GM21447 (cell line): ENCODE data around the gene PLXND1.
"Not testable (repeated sequence)": the region's sequence is repeated elsewhere in the genome, so short reads cannot be mapped to it uniquely, and the experiment has no call there.

Source experiments
- ATAC-seq: cut with Tn5 transposase; IDR thresholded peaks from one replicate; pipeline ENCODE4 v1.9.1; 2021; ENCODE audit not compliant: unreplicated experiment

The PLXND1 gene

DNA sequence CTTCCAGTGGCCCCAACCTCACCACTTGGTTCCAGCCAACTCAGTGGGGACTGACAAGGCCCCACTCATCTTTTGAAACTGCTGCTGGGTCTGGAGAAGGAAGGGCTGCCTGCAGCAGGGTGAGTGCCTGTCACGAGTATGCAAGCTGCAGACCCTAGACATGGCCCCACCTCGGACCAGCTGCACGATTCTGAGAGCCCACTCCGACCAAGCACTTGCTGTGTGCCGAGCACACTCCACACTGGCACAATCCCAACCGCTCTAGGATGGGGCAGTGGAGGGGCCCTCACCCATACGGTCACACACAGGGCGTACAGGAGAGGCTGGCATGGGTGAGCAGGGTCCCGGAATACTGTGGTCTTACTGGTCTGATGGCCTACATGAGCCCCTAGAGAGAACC, 8.0 kb upstream of the PLXND1 start:
- ATAC-seq, result no peak

DNA sequence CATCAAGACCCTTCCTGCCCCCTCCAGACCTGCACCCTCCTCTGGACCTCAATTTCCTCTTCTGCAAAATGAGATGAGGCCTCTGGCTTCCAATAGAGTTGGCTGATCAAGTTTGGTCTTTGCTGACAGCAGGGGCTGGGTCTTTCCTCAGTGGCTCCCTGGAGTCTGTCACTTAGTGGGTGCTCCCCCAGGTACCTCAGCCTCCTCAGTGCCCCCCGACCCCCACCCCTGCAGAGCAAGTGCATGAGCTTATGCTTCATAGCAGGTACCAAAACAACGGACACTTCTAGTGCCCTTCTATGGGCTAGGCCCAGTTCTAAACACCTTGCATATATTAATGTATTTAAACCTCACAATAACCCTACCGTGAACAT, 6.9 kb upstream of the PLXND1 start:
- ATAC-seq, result no peak

DNA sequence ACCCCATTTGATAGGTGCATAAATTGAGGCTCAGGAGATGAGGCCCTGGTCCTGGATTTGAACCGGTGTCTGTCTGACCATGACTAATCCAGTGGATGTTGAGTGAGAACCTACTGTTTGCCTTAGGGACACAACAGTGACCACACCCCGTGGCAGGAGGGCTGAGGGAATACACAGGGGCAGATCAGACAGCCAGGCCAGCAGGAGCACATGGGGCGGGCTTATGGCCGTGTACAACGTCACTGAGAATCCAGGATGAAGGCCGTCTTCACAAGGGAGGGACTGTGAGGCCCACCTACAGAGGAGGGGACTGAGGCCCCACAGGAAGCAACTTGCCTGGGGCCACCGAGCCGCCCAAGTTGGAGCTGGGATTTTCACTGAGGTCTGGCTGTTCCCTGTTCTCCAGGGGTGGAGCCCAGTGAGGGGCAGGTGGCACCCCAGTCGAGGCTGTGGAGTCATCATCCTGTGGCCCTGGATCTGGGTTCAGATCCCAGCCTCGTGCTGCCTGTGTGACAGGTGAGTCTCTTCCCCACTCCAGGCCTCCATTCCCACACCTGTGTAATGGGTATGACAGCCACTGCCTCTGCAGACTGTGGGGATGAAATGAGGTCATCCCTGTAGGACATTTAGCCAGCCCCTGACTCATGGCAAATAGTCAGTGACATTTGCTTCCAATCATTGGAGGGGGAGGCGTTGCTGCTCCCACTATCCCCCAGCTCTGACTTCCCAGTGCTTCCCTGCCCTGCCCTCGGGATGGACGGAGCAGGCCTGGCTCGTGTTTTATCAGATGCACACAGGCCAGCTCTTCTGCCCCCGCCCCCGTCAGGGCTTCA, 6.3 kb upstream of the PLXND1 start:
- no peak for ATAC-seq

DNA sequence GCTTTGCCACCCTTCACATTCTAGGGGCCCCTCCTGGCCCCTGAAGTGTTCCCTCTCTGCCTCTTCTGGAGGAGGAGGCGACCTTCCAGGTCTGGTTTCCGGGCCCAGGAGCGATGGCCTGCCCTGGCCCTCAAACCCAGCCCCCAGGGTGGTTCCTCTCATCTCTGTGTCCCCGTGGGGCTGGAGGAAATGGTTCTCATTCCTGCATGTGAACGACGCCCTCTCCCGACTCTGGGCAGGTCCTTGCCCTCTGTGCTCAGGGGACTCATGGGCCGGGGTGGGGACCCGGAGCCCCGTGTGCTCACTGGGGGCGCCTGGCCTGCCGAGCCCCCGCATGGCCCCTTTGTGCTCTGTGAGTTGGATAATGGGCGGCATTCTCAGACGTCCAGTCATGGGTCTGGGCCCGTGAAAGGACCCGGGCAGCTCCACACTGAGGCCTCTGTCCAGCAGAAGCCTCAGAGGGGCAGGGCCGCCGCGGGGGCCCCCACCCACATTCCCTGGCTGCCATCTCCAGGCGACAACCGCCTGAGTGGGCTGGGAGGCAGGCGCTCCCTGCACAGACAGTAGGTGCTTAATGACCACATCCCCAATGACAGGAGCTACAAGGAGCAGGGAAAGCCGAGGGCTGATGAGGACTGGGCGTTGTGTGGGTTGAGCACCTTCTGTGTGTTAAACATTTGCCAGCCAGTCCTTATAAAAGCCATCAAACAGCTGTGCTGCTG, 5.5 kb upstream of the PLXND1 start:
- ATAC-seq, result no peak

DNA sequence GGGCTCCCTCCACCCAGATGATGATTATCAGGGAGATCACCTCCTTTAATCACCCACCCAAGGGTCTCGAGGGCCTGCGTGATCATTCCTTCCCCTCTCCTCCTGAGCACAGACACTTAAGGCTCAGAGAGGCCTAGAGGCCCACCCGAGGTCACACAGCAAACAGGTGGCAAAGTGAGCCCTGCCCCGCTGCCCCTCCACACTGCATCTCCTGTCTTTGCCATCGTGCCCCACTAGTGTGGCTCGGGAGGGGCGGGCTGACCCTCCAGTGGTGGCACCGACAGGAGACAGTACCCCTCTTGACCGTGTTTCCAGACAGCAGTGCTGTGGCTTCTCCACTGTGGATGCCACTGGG, 4.9 kb upstream of the PLXND1 start:
- no peak for ATAC-seq

DNA sequence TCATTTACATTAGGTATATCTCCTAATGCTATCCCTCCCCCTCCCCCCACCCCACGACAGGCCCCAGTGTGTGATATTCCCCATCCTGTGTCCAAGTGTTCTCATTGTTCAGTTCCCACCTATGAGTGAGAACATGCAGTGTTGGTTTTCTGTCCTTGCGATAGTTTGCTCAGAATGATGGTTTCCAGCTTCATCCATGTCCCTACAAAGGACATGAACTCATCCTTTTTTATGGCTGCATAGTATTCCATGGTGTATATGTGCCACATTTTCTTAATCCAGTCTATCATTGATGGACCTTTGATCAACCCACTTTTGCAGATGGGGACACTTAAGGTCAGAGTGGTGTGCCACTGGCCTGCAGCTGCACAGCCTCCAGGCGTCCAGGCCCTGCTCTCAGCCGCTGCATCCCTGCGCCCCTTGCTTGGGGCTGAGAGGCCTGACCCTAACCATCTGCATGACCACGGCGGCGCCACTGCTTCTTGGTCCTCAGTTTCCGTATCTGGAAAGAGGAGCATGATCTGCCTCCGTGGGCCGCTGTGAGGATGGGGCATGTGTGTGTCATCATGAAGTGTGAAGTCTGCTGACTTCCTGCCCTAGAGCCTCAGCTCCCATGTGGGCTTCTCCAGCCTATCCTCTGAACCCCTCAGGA, 4.4 kb upstream of the PLXND1 start:
- not testable (repeated sequence) for ATAC-seq

DNA sequence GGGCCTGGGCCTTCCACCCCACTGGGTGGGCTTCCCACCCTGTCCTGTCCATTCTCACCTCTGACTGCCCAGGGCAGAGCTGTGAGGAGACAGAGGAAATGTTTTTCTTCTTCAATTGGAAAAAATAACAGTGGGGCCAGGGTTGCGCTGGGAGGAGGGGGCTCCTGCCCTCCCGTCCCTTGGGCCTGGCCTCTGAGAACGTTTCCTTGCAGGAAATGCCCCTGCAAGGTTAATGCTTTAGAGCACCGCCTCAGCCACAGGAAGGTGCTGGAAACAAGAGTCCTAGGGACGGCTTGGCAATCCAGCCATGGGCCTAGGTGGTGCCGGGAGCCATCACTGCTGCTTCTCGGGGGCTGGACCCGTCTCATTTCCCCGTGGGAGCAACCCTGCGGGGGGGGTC, 3.8 kb upstream of the PLXND1 start:
- no peak for ATAC-seq

DNA sequence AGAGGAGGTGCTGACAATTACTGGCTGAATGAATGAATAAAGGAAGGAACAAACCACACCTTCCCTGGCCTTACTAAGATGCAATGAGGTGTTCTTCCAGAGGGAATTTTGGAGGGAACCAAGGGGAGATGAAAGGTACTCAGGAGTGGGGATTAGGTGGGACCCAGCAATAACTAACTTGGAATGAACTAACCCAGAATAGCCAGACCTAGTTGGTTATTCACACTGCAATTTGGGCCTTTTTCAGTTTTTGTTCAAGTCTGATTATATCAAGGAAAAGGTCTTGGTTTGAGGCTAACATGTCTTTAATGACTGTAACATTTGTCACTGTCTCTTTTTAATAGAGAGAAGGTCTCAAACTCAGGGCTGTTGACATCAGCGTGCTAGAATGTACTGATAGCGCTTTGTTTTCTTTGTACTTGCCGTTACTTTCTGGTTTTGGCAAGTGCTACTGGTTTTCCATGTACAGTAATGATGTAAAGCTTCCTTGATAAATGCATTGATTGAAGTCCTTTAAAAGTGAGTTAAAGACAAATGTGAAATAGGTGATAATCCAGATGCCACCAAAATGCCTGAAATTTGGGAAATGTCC, 3.2 kb upstream of the PLXND1 start:
- ATAC-seq, result no peak

DNA sequence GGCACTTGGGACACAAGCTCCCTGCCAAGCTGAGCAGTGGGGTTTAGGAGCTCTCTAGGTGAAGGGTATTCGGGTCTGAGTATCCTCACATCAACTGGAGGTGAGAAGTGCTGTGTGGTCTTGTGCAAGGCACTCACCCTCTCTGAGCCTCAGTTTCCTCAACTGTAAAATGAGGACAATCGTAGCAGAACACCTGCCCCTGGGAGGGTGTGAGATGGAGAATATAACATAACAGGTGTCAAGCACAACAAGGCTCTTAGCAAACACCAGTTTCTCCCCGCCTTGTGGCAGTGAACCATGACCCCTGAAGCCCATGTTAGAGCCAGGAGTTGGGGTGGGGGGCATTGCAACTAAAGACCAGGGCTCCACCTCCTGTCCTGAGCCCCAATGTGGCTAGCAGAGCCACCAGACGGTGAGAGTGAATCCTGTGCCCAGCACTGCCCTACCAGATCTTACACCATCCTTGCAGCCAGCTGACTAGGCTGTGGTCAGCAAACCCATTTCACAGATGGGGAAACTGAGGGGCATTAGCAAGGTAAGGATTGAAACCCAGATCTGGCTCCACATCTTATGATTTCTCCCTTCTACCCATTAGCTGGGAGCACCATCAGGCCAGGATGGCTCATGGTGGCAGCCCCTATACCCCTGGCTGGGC, 2.6 kb upstream of the PLXND1 start:
- no peak for ATAC-seq

DNA sequence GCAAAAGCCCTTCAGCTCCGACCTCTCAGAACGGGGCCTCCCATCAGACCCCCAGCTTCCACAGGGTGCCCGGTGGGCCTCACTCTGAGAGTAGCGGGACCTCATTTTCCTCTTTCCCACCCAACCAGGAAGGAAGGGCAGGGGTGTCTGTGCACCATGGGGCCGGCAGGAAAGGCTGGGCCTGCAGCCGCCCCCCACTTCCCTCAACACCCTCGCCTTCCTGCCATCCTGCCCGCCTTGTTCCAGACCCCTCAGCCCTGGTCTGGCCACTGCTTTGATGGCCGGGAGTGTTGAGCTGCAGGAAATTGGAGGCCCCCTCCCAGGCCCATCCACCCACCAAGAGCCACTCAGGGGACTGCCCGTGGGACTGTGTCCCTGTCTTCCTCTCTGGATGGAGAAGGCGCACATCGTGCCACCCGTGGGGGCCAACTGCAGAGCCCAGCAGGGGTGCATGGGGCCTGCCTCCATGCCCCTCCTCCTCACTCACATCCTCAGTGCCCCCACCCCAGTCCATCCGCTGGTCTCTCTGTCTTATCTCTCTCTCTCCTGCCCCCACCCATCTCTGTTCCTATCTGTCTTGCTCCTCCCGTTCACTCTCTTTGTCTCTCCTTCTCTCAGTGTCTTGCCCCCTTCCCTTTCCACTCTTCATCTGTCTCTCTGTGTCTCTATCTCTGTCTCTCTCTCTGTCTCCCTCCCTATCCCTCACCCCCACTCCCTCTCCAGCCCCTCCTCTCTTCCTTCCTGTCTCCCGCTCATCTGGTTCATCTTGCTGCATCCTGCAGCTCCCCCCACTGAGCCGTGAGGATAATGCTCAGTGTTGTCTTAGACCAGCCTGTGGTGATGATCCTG, 1.8 kb upstream of the PLXND1 start:
- no peak for ATAC-seq

DNA sequence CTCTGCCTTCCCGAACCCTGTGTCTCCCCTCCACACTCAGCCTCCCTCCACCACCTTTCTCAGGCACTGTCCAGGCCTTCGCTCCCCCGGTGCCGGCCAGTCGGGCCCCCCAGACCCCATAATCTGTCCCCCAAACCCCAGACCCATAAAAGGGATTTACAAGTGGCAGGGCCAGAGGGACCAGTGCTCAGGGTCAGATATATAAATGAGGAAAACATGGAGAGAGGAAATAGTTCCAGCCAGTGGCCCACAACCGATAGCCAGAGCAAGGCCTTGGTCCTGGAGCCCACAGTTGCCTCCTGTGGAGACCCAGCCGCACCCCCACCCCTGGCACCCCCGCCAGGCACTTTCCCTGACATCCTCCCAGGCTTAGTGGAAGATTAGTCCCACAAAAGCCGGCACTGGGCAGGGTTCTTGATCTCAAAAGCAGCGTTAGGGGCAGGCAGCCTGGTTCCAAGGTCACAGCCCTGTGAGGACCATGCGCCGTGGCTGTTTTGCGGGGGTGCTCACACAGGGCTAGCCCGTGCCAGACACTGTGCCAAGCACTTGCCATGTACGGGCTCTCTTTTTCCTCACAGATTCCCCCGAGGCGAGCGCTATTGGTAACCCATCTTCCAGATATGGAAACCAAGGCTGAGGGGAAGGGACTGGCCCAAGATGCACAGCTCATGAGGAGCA, 1.1 kb upstream of the PLXND1 start:
- ATAC-seq, result no peak

DNA sequence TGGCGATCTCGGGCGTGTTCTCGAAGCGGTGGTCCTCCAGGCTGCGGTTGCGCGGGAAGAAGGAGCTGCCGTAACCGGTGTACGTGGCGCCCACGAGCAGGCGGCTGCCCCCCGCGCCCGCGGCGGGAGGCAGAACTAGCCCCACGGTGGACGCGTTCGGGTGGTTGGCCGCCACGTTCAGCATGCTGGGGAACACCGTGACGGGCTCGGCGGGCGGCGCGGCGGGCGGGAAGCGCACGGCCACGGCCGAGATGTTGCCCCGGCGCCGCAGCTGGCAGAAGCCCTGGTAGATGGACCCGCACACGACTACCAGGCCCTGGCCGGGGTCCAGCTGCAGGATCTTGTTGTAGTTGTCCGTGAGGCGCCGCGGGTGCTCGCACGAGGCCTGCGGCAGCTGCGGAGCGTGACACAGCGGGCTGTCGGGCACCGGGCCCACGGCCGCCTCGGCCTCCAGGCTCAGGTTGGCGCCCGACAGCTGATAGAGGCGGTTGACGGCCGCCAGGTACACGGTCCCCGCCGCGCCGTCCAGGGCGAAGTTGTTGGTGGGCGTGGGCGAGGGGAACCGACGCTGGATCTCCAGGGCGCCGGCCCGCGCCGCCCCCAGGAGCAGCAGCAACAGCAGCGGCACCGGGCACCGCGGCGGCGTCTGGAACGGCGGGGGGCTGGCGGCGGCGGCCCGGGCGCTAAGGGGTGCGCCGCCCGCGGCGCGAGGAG, 397 bp downstream of the PLXND1 start:
- no peak for ATAC-seq

DNA sequence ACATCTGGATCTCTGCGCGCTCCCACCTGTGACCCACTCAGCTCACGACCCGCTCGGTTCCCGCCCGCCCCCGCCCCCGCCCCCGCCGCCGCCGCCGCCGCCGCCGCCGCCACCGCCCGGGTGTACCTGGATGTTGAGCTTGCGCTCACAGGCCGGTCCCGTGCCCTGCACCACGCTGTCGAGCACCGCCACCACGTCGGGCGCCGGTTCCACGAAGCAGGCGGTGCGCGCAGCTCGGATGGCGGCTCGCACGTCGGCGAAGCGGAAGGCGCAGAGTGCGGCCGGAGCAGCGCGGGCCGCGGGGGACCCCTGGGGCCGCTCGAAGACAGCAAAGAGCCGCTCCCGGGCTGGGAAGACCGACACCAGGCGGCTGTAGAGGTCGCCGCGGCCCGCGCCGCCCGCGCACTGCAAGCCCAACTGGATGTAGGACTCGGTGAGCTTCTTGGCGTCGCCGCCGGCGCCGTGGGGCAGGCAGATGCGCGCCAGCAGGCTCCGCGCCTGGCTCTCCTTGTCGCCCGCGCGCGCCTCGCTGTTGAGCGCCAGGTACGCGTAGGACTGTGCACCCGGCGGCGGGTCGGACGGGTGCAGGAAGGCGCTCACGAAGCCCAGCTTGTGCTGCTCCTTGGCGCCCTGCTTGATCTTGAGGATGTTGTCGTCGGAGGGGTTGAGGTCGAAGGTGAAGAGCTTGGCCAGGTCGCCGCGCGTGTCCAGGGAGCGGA, 1.1 kb downstream of the PLXND1 start:
- no peak for ATAC-seq

DNA sequence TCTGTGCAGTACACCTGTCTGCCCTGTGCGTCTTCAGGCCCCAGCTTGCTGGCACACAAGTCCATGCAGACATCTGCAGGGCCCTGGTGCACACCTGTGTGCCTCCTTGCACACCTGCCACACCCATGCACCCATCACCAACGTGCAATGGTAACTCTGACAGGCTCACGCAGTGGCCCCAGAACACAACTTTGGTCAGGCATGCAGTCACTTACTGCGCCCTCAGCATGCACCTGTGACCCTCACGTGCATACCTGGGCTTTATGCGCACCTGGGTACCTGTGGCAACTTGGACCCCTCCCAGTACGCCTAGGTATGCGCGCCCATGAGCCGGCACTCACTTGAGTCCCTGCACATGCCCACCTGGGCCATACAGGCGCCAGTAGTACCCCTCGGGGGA, 1.7 kb downstream of the PLXND1 start:
- no peak for ATAC-seq

DNA sequence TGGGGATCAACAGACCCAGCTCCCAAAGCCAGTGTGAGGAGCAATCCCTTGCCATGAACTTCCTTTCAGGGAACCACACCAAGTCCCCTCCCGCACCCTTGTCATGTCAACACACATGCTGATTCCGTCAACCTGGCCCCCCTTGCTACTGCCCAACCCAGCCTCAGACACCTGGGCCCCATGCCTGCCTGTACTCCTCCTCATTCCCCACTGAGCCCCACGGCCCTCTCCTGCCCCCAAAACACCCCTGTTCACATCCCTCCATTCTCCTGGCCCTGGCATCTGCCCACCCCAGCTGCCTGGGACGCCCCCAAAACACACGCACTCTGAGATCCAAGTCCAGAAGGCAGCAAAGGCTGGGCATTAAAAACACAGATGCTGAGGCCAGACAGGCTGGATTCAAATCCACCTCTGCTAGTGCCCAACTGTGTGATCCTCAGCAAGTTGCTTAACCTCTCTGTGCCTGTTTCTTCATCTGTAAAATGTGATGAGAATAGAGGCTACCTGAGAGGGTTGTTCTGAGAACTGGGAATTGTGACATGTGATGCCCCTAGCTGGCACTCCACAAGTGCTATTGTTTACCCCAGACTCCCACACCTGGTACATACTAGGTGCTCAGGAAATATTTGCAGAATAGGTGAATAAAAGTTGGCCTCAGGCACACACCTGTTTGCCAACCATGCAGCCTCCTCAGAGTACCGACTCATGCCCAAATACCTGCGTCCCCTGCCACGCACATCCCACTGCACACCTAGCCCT, 2.3 kb downstream of the PLXND1 start:
- no peak for ATAC-seq

DNA sequence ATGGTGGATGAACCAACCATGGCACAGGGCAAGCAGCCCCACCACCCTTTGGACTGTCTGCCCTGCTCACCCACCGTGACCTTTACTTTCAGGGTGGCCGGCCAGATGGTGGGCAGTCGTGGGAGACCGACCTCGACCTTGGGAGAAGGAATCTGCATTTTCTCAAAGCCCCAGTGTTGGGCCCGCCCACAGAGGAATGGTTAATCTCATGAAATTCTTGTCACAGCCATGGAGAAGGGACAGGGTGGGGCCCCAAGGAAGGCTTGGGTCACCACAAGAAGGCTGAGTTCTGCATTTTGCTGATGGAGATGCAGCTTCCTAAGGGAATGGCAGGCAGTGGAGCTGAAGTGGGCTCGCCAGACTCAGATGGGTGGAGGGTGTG, 2.9 kb downstream of the PLXND1 start:
- ATAC-seq, result no peak

DNA sequence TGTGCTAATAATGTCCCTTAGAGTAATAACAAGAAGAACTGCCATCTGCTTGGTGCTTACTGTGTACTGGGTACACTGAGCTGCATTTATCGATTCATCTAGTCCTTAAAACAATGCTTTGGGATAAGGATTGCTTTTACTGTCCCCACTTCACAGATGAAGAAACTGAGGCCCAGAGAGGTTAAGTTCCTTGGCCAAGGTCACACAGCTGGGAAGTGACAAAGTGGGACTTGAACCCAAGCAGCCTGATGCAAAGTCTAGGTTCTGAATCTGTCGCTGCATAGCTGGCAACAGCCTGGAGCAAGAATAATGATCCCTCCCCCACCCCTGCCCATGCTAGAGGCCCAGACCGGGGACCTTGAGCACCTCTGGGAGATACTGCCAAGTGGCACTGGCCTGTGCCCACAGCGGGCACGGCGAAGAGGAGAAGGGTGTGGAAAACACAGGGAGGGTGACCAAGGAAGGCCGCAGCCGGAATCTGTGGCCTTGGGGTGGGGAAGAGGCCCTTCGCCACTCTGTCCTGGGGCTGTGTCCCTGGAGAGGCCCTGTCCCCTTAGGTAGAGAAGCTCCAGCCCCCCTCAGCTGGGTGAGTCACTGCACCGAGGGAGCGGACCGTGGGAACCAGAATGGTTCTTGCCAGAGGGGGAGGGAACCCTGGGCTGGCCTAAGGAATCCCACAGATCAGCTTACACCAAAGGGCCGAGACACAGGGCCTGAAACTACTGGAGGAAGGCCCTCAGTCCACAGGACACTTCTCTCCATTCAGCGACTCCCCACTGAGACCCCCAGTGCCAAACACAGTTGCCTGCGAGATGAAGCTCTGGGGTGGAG, 3.5 kb downstream of the PLXND1 start:
- no peak for ATAC-seq
